Ishikawa (cell line): ENCODE data around the gene TXNDC8.

Source experiments
- CREB1 ChIP-seq: IDR thresholded peaks from 2 replicates; pipeline ENCODE4 v1.6.1; 2012; ENCODE audit warnings: low read depth
- NFIC ChIP-seq: IDR thresholded peaks from 2 replicates; pipeline ENCODE4 v1.6.1; 2012
- RAD21 ChIP-seq: IDR thresholded peaks from 2 replicates; pipeline ENCODE4 v1.6.1; 2012; ENCODE audit warnings: low read depth
- TCF12 ChIP-seq: IDR thresholded peaks from 2 replicates; pipeline ENCODE4 v1.6.1; 2012; ENCODE audit warnings: low read depth

GRCh38 chr9:110298043-110298605, 39.5 kb downstream of the TXNDC8 start:
- TF ChIP-seq CREB1 (no peak), TCF12 (no peak), RAD21 (no peak), NFIC (no peak)
